Measurements from ENCODE around the gene HTD2. TPM values are rescaled to one million over a fixed set of nuclear protein-coding genes. Genes with fewer than 3 reads are reported as not detected.

The HTD2 gene
- total RNA-seq, 2 experiments from 2014 or later = 10.1 to 13.0 TPM

- H3K27me3 Mint-ChIP-seq = no peaks in the 10 kb centered on the region
- peaks cover 30% of the 10 kb centered on the region for H3K36me3 Mint-ChIP-seq
- H3K9me3 Mint-ChIP-seq = no peaks in the 10 kb centered on the region
- no peak overlapping the region for H3K4me3 Mint-ChIP-seq
- H3K4me1 Mint-ChIP-seq = peaks cover 22% of the 10 kb centered on the region
- no peak for DNase-seq
- no peak overlapping the region for H3K27ac Mint-ChIP-seq
Measured at GRCh38 chr3:58317811-58318210, 11.5 kb downstream of the HTD2 start.

GRCh38 chr3:58321791-58322190 is 15.5 kb downstream of the HTD2 start:
- no peak overlapping the region for H3K4me3 Mint-ChIP-seq
- peaks cover 18% of the 10 kb centered on the region for H3K36me3 Mint-ChIP-seq
- no peaks in the 10 kb centered on the region for H3K9me3 Mint-ChIP-seq
- no peak for DNase-seq
- no peak overlapping the region for H3K27ac Mint-ChIP-seq
- peaks cover 42% of the 10 kb centered on the region for H3K4me1 Mint-ChIP-seq
- H3K27me3 Mint-ChIP-seq = no peaks in the 10 kb centered on the region

GRCh38 chr3:58322793-58323192 is 16.5 kb downstream of the HTD2 start:
- DNase-seq = no peak
- peaks cover 42% of the 10 kb centered on the region for H3K4me1 Mint-ChIP-seq
- peaks cover 18% of the 10 kb centered on the region for H3K36me3 Mint-ChIP-seq
- no peaks in the 10 kb centered on the region for H3K27me3 Mint-ChIP-seq
- peak overlapping the region; percentile 95 for H3K27ac Mint-ChIP-seq
- no peak overlapping the region for H3K4me3 Mint-ChIP-seq
- H3K9me3 Mint-ChIP-seq = no peaks in the 10 kb centered on the region

- DNase-seq = no peak
- Mint-ChIP-seq H3K27me3 (no peaks in the 10 kb centered on the region), H3K36me3 (peaks cover 12% of the 10 kb centered on the region), H3K4me3 (peak overlapping the region; percentile 22), H3K27ac (peak overlapping the region; percentile 95), H3K4me1 (peaks cover 42% of the 10 kb centered on the region), H3K9me3 (no peaks in the 10 kb centered on the region)
Measured at GRCh38 chr3:58323529-58324390, 17.4 kb downstream of the HTD2 start.

GRCh38 chr3:58324391-58325390 is 18.4 kb downstream of the HTD2 start:
- Mint-ChIP-seq H3K27me3 (no peaks in the 10 kb centered on the region), H3K4me1 (peaks cover 42% of the 10 kb centered on the region), H3K4me3 (peak overlapping the region; percentile 22), H3K27ac (peak overlapping the region; percentile 95), H3K9me3 (no peaks in the 10 kb centered on the region), H3K36me3 (peaks cover 8% of the 10 kb centered on the region)
- no peak for DNase-seq

- H3K27ac Mint-ChIP-seq = peak overlapping the region; percentile 95
- no peak overlapping the region for H3K4me3 Mint-ChIP-seq
- no peak for DNase-seq
- peaks cover 5% of the 10 kb centered on the region for H3K36me3 Mint-ChIP-seq
- peaks cover 42% of the 10 kb centered on the region for H3K4me1 Mint-ChIP-seq
- H3K27me3 Mint-ChIP-seq = no peaks in the 10 kb centered on the region
- H3K9me3 Mint-ChIP-seq = no peaks in the 10 kb centered on the region
Measured at GRCh38 chr3:58325525-58325992, 19.2 kb downstream of the HTD2 start.

- H3K27ac Mint-ChIP-seq = peak overlapping the region; percentile 67
- no peaks in the 10 kb centered on the region for H3K36me3 Mint-ChIP-seq
- peaks cover 41% of the 10 kb centered on the region for H3K4me1 Mint-ChIP-seq
- no peak for DNase-seq
- no peaks in the 10 kb centered on the region for H3K9me3 Mint-ChIP-seq
- no peaks in the 10 kb centered on the region for H3K27me3 Mint-ChIP-seq
- H3K4me3 Mint-ChIP-seq = no peak overlapping the region
Measured at GRCh38 chr3:58326267-58326900, 20.1 kb downstream of the HTD2 start.

- peaks cover 34% of the 10 kb centered on the region for H3K4me1 Mint-ChIP-seq
- DNase-seq = no peak
- no peaks in the 10 kb centered on the region for H3K27me3 Mint-ChIP-seq
- H3K4me3 Mint-ChIP-seq = no peak overlapping the region
- no peak overlapping the region for H3K27ac Mint-ChIP-seq
- H3K36me3 Mint-ChIP-seq = no peaks in the 10 kb centered on the region
- H3K9me3 Mint-ChIP-seq = no peaks in the 10 kb centered on the region
Measured at GRCh38 chr3:58329150-58329921, 23.0 kb downstream of the HTD2 start.

- DNase-seq = no peak
- Mint-ChIP-seq H3K36me3 (peaks cover 3% of the 10 kb centered on the region), H3K4me1 (peaks cover 34% of the 10 kb centered on the region), H3K27me3 (no peaks in the 10 kb centered on the region), H3K27ac (no peak overlapping the region), H3K4me3 (no peak overlapping the region), H3K9me3 (no peaks in the 10 kb centered on the region)
Measured at GRCh38 chr3:58329922-58330413, 23.6 kb downstream of the HTD2 start.

GRCh38 chr3:58331593-58332152 is 25.4 kb downstream of the HTD2 start:
- H3K36me3 Mint-ChIP-seq = peaks cover 12% of the 10 kb centered on the region
- peak overlapping the region; percentile 78 for H3K4me3 Mint-ChIP-seq
- no peak overlapping the region for H3K27ac Mint-ChIP-seq
- no peaks in the 10 kb centered on the region for H3K27me3 Mint-ChIP-seq
- DNase-seq = no peak
- H3K4me1 Mint-ChIP-seq = peaks cover 38% of the 10 kb centered on the region
- no peaks in the 10 kb centered on the region for H3K9me3 Mint-ChIP-seq

- no peaks in the 10 kb centered on the region for H3K27me3 Mint-ChIP-seq
- no peaks in the 10 kb centered on the region for H3K9me3 Mint-ChIP-seq
- DNase-seq = peak; percentile 87
Measured at GRCh38 chr3:58332575-58333188, 26.4 kb downstream of the HTD2 start, which contains the start of gene PXK. Gene PXK (plus strand): TSS chr3:58332892. CDS start chr3:58332989, 97 bp downstream.

GRCh38 chr3:58333206-58334012 is 27.1 kb downstream of the HTD2 start:
- peaks cover 13% of the 10 kb centered on the region for H3K36me3 Mint-ChIP-seq
- no peaks in the 10 kb centered on the region for H3K9me3 Mint-ChIP-seq
- H3K27ac Mint-ChIP-seq = peak overlapping the region; percentile 87
- peak; percentile 31 for DNase-seq
- H3K4me1 Mint-ChIP-seq = peaks cover 38% of the 10 kb centered on the region
- peak overlapping the region; percentile 100 for H3K4me3 Mint-ChIP-seq
- H3K27me3 Mint-ChIP-seq = no peaks in the 10 kb centered on the region

More at GRCh38 chr3:58332575-58333188, 26.4 kb downstream of the HTD2 start, which contains the start of gene PXK:
- Mint-ChIP-seq H3K36me3 (peaks cover 13% of the 10 kb centered on the region), H3K27ac (peak within 1 kb of the TSS; percentile 87), H3K4me3 (peak within 1 kb of the TSS; percentile 100), H3K4me1 (peaks cover 38% of the 10 kb centered on the region)

GRCh38 chr3:58334013-58334321 is 27.6 kb downstream of the HTD2 start:
- no peak for DNase-seq
- Mint-ChIP-seq H3K27me3 (no peaks in the 10 kb centered on the region), H3K4me3 (peak overlapping the region; percentile 100), H3K36me3 (peaks cover 14% of the 10 kb centered on the region), H3K27ac (peak overlapping the region; percentile 87), H3K4me1 (peaks cover 38% of the 10 kb centered on the region), H3K9me3 (no peaks in the 10 kb centered on the region)

Measured in activated naive CD8-positive, alpha-beta T cell treated with anti-CD3 and anti-CD28 coated beads for 36 hours (primary cell).